Measurements from ENCODE around the gene KAT2B.
A peak's percentile ranks its signal among the peaks of the same experiment; 100 is the strongest.
"Not testable (repeated sequence)": the region's sequence is repeated elsewhere in the genome, so short reads cannot be mapped to it uniquely, and the experiment has no call there.

KAT2B gene

DNA sequence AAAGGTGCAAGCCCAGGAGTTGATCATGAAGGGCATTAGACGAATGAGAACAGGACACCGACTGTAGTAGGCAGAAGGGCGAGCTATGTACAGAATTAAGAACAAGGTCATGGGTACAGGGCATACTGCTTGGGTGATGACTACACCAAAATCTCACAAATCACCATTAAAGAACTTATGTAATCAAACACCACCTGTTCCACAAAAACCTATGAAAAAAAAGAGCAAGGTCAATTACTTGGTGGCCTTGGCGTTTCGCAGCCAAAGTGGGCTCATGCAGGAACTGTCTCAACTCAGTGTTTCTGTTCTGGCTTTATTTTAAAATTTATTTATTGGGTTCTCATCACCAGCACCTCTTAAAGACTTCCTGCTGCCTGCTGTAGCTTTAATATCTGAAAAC lies 2.1 kb downstream of the KAT2B start:
- DNase-seq = no peak

DNA sequence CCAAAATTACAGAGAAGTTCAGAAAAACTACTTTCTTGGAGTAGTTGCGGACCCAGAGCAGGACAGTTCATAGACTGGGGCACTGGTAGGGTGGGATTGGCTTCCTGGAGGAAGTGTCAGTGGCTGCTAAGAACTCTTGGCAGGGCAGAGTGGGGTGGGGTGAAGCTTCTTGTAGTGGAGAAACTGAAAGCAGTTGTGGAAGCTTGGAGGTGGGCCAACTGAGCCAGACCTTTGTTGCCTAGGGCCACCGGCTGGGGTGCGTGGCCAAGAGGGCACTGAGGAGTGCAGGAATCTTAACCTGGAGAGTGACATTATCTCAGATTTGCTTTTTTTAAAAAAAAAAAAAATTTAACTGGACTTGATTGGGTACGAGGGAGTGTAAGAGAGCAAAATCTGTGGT lies 3.1 kb downstream of the KAT2B start:
- no peak for DNase-seq

DNA sequence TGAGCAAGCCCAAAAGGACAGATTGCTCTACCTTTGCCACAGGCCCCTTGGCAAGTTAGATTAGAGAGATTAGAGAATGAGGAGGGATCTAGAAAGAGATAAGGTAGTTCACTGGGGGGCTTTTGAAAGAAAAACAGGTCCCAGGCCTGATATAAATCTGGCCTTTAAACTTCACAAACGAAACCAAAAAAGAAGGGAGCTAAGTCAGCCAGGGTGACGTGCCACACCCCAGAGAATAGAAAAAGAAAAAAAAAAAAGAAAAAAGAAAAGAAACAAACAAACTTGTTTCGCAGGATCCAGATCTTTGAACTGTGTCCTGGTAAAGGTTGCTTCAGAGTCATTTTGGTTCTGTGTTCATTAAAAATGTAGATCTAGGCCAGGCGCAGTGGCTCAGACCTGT lies 3.6 kb downstream of the KAT2B start:
- no peak for DNase-seq

DNA sequence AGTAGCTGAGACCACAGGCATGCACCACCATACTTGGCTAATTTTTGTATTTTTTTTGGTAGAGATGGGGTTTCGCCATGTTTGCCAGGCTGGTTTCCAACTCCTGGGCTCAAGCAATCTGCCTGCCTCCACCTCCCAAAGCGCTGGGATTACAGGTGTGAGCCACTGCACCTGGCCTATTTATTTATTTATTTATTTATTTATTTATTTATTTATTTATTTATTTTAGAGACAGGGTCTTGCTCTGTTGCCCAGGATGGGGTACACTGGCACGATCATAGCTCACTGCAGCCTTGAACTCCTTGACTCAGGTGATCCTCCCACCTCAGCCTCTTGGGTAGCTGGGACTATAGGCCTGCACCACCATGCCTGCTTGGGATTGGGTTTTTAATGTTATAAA lies 4.9 kb downstream of the KAT2B start:
- not testable (repeated sequence) for DNase-seq

DNA sequence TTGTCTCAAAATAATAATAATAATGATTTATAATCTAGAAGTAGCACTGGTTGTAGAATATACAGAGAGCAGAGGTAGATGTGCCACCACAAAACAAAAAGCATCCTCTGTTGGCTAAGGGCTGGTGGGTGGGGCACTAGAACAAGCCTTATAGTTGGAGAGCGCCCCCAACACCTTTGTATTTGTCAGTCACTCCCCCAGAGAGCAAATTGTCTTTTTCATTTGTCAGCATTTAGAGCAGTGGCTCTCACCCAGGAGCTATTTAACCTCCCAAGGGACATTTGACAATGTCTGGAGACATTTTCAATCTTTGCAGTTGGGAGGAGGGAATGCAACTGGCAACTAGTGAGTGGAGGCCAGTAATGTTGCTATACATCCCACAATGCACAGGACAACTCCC lies 6.3 kb downstream of the KAT2B start:
- no peak for DNase-seq

DNA sequence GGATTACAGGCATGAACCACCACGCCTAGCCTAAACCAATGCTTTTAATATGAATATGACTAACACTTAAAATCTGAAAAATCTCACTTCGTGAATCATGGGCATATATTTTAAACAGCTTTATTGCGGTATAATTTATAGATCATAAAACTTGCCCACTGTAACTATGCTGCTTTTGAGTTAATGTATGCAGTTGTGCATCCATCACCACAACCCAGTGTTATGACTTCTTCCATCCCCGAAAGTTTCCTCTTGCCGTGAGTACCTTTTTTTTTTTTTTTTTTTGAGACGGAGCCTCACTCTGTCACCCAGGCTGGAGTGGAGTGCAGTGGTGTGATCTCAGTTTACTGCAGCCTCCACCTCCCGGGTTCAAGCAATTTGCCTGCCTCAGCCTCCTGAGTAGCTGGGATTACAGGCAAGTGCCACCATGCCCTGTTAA lies 7.1 kb downstream of the KAT2B start:
- no peak for DNase-seq

DNA sequence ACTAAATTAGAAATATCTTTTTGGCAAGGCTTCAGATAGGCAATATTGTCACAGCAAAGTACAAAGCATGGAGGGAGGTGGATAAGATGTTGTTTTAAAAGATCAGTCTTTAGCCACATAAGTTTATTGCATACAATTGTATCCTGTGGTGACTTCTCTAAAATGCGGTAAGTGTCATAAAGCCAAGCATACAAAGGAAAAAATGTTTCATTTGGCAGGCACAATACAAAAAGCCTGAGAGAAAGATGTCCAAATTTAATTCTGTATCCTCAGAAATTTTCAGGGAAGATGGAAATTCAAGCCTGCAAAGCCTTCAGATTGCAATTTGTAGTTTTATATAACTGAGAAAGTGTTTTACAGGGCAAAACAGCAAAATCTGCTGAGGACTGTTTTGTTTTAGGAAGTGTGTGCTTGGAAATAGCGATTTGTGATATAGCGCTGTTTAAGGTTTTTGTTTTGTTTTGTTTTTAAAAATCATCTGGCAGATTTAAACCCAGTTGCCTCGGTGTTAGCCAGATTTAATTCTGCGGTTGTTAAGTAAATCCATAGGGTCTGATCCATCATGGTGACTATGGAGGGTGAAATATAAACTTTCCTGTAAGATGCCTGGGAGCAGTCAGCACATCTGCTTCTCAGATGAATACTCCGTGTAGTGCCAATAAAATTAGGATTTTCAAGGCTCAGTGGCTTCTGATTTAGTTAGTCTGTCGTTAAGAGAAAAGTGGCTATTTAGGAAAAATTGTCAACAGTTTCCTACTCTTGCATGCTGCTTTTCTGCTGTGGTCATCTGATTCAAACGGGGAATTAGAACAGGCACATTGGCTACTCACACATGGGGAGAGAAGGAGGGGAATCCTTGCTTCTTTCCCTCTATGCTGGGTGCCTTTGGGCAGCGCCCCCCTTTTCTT lies 8.0 kb downstream of the KAT2B start:
- no peak for DNase-seq

DNA sequence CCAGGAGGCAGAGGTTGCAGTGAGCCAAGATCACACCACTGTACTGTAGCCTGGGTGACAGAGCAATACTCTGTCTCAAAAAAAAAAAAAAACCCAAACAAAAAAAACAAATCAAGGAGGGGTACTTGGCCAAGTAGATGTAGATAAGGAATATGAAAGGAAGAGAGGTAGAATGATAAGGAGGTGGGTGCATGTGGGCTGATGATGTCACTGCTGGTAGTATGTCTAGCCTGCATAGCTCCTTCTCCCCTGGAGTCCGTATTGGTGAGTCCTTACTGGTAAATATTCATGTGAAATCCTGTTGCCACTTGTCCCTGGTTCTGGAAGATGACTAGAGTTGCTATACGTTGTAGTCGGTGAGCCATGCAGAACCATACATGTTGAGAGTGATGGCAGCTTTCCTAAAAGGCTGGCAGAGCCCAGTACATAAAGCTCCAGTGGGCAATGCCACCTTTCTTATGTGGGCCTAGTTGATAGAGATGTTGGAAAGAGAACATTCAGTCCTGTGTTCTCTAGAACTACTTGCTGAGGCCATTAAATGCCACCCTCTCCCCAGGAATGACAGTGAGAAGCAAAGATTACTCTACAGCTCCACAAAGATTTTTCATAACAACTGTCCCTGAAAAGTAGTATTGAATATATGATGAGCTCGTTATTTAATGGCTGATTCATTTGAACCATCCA lies 11.0 kb downstream of the KAT2B start:
- no peak for DNase-seq

DNA sequence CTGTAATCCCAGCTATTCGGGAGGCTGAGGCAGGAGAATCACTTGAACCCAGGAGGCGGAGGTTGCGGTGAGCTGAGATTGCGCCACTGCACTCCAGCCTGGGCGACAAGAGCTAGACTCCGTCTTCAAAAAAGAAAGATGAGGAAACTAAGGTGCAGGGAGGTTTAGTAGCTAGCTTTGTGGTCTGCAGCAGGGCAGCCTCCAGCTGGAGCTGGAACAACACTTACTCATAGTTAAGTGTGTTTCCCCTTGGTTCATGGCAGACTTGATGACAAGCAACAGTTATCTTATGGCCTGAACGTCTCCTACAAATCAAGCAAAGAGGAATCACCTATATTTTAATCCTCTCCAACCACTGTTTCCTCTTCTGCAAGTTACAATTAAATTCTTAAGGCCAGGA lies 12.6 kb downstream of the KAT2B start:
- no peak for DNase-seq

DNA sequence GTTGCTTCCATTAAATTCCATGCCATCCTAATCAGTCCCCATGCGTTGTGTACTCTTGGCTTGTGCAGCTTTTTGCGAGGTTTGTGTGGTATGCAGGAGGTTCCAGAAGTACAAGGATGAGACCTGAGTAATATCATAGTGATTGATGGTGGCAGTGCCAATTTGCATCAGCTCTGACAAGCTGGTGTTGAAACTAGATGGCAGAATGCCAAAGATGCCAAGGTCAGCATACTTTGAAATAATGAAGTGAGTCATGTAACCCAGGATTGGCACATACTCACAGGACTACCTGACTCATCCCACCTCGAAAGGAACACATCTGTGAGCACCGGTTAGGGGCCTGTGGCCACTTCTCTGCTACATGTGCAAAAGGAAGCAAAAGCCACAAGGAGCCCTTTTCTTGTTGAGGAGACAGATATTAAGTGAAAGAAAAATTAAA lies 14.3 kb downstream of the KAT2B start:
- peak; percentile 34 for DNase-seq

DNA sequence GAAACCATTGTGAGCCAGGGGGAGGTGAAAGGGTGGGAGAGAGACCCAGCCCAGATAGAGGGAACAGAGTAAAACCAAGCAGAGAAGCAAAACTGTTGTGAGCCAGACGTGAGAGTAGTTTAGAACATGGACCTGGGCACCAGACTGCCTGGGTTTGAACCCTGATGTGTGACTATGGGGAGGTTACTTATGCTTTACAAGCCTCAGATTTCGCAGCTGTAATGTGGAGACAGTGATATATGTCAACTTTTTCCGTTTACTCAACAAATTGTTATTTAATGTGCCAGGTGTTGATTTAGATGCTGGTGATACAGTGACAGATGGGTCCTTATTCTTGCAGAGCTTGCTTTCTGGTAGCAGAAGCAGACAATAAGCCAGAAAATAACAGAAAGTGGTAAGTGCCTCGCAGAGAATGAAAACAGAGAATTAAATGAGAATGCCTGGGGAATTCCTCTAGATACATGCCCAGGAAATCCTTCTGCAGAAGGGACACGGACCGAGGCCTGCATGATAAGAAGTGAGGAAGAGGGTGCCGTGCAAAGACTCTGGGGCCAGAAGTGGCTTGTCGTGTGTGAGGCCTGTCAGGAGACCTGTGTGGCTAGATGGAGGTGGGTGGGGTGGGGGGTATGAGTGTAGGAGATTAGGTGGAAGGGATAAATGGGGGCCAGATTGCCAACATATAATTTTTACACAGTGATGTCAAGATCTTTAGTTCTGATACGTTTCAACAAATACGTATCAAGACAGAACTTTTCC lies 15.0 kb downstream of the KAT2B start:
- peak; percentile 55 for DNase-seq

DNA sequence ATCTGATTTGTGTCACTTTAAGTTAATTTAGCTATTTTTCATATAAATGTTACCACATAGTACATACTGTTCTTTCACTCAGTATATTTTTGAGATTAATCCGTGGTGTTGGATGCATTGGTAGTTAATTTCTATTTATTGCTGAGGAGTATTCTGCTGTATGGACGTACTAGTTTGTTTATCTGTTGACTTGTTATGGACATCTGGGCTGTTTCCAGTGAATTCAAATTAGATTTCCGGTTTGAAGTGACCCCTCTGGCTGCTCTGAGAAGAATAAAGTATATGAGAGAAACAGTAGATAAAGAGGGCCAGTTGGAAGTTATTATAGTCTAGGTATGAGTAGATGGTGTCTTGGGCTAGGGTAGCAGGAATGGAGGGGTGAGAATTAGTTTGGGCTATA lies 15.6 kb downstream of the KAT2B start:
- no peak for DNase-seq

DNA sequence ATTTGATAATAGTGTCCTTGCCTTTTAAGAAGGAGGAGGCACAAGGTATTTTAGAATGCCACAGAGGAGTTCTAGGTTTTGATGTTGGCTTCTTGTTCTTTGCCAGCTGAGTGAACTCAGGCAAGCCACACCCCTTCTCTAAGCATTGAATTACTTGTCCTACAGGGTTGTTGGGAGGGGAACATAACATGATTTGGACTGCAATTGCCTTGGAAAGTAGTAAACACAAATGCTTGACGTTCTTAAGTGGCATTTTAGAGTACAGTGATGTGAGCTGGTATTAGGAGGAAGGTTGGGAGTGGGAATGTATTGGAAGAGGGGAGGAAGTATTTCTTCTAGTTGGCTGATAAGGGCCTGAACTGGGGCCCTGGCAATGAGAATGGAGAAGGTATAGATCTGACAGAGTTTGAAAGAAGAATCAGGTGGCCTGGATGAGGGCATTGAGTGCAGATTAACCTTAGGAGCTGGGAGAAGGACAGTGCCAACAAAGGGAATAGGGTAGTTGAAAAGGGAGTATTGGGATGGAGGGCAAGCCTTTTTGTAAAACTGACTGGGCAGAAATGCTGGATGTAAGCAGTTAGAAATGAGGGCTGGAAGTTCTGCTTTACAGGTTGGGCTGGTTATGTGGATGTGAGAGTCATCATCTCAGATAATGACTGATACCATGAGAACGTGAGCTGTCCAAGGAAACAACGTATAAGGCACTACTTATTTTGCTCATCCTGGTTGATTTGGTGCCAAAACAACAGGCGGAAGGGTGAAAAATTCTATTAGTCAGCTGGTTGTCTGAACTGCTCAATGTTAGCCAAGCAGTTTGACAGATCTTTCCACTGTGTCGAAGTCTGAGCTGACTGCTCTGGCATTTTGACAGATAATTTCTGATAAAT lies 16.7 kb downstream of the KAT2B start:
- DNase-seq = no peak

DNA sequence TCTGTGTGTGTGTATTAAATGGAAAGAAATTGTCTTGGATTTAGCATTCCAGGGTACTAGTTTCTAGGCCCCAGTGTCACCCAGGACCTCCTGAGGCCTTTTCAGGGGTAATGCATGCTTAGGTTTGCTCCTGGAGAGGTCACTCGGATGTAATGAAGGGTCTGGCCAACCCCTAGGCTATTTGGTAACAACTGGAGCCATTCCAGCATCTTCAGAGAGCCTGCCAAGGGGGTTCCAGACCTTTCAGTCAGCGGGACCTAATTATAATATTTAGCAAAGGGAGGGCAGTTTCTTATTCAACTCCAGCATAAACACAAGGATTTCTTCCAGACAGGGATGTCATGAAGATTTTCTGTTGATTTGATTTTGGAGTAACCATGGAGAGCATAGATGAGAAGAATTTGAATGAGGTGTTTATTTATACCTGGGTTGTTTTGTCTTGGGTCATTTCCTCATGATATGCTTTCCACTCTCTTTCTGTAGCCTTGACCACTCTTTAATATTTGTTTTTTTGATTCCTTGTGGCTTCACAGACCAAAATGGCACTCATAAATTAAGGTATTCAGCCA lies 17.4 kb downstream of the KAT2B start:
- no peak for DNase-seq

DNA sequence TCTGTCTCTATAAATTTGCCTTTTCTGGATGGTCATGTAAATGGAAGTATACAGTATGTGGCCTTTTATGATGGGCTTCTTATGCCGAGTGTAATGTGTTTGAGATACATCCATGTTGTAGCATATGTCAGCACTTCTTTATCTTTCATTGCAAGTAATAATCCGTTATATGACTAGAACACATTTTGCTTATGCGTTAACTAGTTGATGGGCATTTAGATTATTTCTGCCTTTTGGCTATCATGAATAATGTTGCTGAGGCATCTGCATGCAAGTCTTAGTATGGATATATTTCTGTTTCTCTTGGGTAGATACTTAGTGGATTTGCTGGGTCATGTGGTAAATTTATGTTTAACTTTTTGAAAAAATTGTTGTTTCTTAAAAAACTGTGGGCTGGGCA lies 19.7 kb downstream of the KAT2B start:
- DNase-seq = no peak

DNA sequence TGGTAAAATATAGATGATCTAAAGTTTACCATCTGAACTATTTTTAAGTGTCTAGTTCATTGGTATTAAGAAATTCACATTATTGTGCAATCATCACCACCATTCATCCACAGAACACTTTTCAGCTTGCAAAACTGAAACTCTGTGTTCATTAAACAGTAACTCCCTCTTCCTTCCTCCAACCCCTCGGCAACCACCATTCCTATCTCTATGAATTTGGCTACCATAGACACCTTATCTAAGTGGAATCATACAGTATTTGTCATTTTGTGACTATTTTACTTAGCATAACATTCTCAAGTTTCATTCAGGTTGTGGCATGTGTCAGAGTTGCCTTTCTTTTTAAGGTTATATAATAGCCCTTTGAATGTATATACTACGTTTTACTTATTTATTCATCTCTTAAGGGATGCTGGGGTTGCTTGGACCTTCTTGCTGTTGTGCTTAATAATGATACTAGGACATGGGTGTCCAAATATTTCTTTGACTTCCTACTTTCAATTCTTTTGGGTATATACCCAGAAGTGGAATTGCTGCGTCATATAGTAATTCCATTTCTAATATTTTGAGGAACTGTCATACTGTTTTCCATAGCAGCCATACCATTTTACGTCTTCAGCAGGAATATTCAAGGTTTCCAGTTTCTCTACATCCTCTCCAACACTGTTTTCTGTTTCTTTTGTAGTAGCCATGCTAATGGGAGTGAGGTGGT lies 20.9 kb downstream of the KAT2B start:
- no peak for DNase-seq

DNA sequence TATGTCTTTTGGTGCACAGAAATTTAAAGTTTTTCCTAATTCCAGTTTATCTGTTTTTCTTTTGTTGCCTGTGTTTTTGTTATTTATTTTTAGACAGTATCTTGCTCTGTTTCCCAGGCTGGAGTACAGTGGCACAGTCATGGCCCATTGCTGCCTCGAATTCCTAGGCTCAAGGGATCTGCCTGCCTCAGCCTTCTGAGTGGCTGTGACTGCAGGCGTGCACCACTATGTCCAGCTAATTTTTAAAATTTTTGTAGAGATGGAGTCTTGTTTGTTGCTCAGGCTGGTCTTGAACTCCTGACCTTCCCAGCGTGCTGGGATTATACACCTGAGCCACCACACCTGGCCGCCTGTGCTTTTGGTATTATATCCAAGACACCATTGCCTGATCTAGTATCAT lies 22.8 kb downstream of the KAT2B start:
- no peak for DNase-seq

DNA sequence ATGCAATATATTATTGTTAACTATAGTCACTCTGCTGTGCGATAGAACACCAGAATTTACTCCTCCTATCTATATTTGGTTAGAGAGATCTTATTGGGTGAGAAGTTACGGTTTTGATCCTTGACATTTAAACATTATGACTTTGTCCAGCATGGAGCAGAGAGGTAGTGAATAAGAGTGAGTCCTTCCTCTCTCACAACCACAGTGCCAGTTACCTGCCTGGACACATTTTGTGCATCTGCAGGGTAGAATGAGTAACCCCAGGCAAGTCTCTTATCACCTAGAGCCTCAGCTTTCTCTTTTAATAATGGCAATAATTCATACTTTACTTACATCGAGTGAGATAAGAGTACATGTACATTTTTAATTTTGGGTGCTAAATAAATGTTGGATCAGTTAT lies 24.1 kb downstream of the KAT2B start:
- no peak for DNase-seq

DNA sequence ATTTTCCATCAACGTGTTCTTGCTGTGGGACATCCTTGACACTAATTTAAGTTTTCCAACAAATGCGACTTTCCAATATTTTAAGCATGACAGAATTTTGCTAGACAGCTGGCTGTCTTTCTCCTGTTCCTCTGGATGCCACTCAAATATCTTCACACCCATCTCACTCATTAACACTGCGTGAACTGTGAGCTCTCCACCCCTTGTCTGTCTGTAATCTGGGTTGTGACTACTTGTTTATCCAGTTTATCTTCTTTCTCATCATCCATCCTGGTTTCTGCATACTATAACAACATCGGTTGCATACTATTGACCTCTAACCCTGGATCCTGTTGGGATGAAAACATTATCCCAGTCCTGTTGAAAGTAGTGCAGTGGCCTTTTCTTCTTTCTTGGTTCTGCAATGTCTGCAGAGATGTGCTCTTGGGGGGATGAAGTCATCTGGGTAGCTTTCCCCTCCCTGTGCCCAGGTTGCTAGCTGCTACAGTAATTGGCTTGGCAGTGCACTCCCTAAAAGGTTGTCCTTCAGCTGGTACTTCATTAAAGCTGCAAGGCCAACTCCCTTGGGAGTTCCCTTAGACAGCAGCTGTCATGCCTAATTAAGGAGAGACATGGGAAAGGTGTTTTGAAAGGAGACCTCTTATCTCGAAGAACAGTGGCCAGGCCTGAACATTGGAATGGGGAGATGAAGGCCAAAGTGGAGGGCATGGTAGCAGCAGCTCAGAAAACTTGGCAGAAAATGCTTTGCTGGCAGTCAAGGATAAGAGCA lies 24.7 kb downstream of the KAT2B start:
- peak; percentile 59 for DNase-seq

DNA sequence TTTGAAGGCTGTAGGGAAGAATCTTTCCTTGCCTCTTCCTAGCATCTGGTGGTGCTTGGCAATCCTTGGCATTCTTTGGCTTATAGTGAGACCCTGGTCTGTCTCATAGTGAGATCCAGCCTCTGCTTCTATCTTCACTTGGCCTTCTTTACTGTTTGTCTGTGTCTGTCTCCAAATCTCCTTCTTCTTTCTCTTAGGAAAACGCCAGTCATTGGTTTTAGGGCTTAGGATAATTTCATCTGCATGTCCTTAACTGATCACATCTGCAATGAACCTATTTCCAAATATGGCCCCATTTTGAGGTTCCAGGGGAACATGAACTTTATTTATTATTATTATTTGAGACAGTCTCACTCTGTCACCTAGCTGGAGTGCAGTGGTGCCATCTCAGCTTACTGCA lies 25.8 kb downstream of the KAT2B start:
- DNase-seq = no peak
